H9 (cell line): ENCODE results near the gene RNF157. TPM values are rescaled to one million over a fixed set of nuclear protein-coding genes. Genes with fewer than 3 reads are reported as not detected.

Experiments
- DNase-seq: peaks from one replicate; pipeline ENCODE4 v3.0.0-alpha.2; 2017
- H2AFZ ChIP-seq: one replicate; pipeline ENCODE4 v1.6.1; 2013; ENCODE audit warnings: mild to moderate bottlenecking, low read length, control low read depth, moderate library complexity
- H2AK5ac ChIP-seq: 2 replicates; pipeline ENCODE4 v1.6.1; 2013; ENCODE audit warnings: low read length, control low read depth, mixed read lengths; ENCODE audit not compliant: insufficient read length
- H2BK120ac ChIP-seq: one replicate; pipeline ENCODE4 v1.6.1; 2013; ENCODE audit warnings: low read depth, mild to moderate bottlenecking, low read length, control low read depth, inconsistent platforms; ENCODE audit not compliant: poor library complexity, severe bottlenecking
- H2BK12ac ChIP-seq: 2 replicates; pipeline ENCODE4 v1.6.1; 2013; ENCODE audit warnings: low read length, control low read depth, mixed read lengths, low read depth; ENCODE audit not compliant: insufficient read length
- H2BK15ac ChIP-seq: 2 replicates; pipeline ENCODE4 v1.6.1; 2013; ENCODE audit warnings: low read depth, low read length, control low read depth
- H2BK20ac ChIP-seq: one replicate; pipeline ENCODE4 v1.6.1; 2013; ENCODE audit warnings: low read depth, mild to moderate bottlenecking, low read length, control low read depth, inconsistent platforms; ENCODE audit not compliant: poor library complexity, severe bottlenecking
- H2BK5ac ChIP-seq: 2 replicates; pipeline ENCODE4 v1.6.1; 2013; ENCODE audit warnings: low read length, control low read depth, mixed read lengths; ENCODE audit not compliant: insufficient read length
- H3K14ac ChIP-seq: 2 replicates; pipeline ENCODE4 v1.6.1; 2013; ENCODE audit warnings: low read length, control low read depth; ENCODE audit not compliant: insufficient read depth
- H3K18ac ChIP-seq: 2 replicates; pipeline ENCODE4 v1.6.1; 2013; ENCODE audit warnings: low read depth, mild to moderate bottlenecking, mixed read lengths, low read length, control low read depth; ENCODE audit not compliant: insufficient read length
- H3K23ac ChIP-seq: 2 replicates; pipeline ENCODE4 v1.6.1; 2013; ENCODE audit warnings: low read length, control low read depth, mixed read lengths, low read depth; ENCODE audit not compliant: insufficient read length
- H3K23me2 ChIP-seq: 2 replicates; pipeline ENCODE4 v1.6.1; 2013; ENCODE audit warnings: low read depth, mild to moderate bottlenecking, mixed read lengths, low read length, control low read depth; ENCODE audit not compliant: insufficient read length, poor library complexity, severe bottlenecking
- H3K27ac ChIP-seq: 2 replicates; pipeline ENCODE4 v1.5.1; 2013; ENCODE audit warnings: low read length, control low read depth, mixed read lengths, low read depth; ENCODE audit not compliant: insufficient read length
- H3K27me3 ChIP-seq: 2 replicates; pipeline ENCODE4 v1.6.1; 2013; ENCODE audit warnings: low read length, control low read depth, inconsistent platforms; ENCODE audit not compliant: insufficient read depth
- H3K4ac ChIP-seq: 2 replicates; pipeline ENCODE4 v1.6.1; 2013; ENCODE audit warnings: low read depth, mild to moderate bottlenecking, control low read depth, inconsistent platforms, low read length, moderate library complexity
- H3K4me1 ChIP-seq: 2 replicates; pipeline ENCODE4 v1.6.1; 2013; ENCODE audit warnings: low read length, control low read depth, inconsistent platforms; ENCODE audit not compliant: insufficient read depth
- H3K4me2 ChIP-seq: 2 replicates; pipeline ENCODE4 v1.6.1; 2013; ENCODE audit warnings: low read length, control low read depth, mixed read lengths; ENCODE audit not compliant: insufficient read length, insufficient read depth
- H3K56ac ChIP-seq: 2 replicates; pipeline ENCODE4 v1.6.1; 2013; ENCODE audit warnings: low read depth, mild to moderate bottlenecking, mixed read lengths, low read length, control low read depth; ENCODE audit not compliant: insufficient read length
- H3K79me1 ChIP-seq: 2 replicates; pipeline ENCODE4 v1.6.1; 2013; ENCODE audit warnings: low read depth, mild to moderate bottlenecking, moderate library complexity, low read length, control low read depth, inconsistent platforms; ENCODE audit not compliant: insufficient read depth, poor library complexity, severe bottlenecking
- H3K79me2 ChIP-seq: 2 replicates; pipeline ENCODE4 v1.6.1; 2013; ENCODE audit warnings: low read length, control low read depth, inconsistent platforms; ENCODE audit not compliant: insufficient read depth
- H3K9ac ChIP-seq: 2 replicates; pipeline ENCODE4 v1.6.1; 2013; ENCODE audit warnings: low read length, control low read depth, mixed read lengths; ENCODE audit not compliant: insufficient read length; ENCODE audit errors: extremely low read depth
- H3K9me3 ChIP-seq: one replicate; pipeline ENCODE4 v1.6.1; 2013; ENCODE audit warnings: low read depth, low read length, inconsistent platforms; ENCODE audit not compliant: control insufficient read depth
- H3T11ph ChIP-seq: one replicate; pipeline ENCODE4 v1.6.1; 2013; ENCODE audit warnings: mild to moderate bottlenecking, low read length, control low read depth, inconsistent platforms
- H4K20me1 ChIP-seq: one replicate; pipeline ENCODE4 v1.6.1; 2013; ENCODE audit not compliant: control insufficient read depth, insufficient read length, insufficient read depth
- H4K5ac ChIP-seq: 2 replicates; pipeline ENCODE4 v1.6.1; 2013; ENCODE audit warnings: low read depth, mild to moderate bottlenecking, mixed read lengths, low read length, control low read depth; ENCODE audit not compliant: insufficient read length
- H4K8ac ChIP-seq: replicated peaks from 2 replicates; pipeline ENCODE4 v1.6.1; 2013; ENCODE audit warnings: low read length, control low read depth, mixed read lengths, low read depth; ENCODE audit not compliant: insufficient read length
- H4K91ac ChIP-seq: 2 replicates; pipeline ENCODE4 v1.6.1; 2013; ENCODE audit warnings: low read depth, mild to moderate bottlenecking, moderate library complexity, mixed read lengths, low read length, control low read depth; ENCODE audit not compliant: insufficient read length
- H3K27ac Mint-ChIP-seq, 3 experiments: 2 replicates in 2 of 3; 3 replicates in 1 of 3; pipeline ENCODE4 v1.8.0; 2020 to 2021; ENCODE audit warnings: mixed read lengths in 3 of 3, mild to moderate bottlenecking in 1 of 3, moderate library complexity in 1 of 3
- H3K27me3 Mint-ChIP-seq: 2 replicates; pipeline ENCODE4 v1.8.0; 2021; ENCODE audit warnings: low read depth, mild to moderate bottlenecking, moderate library complexity, mixed read lengths
- H3K36me3 Mint-ChIP-seq, 3 experiments: 2 replicates in 2 of 3; 3 replicates in 1 of 3; pipeline ENCODE4 v1.8.0; 2020 to 2021; ENCODE audit warnings: low read depth in 3 of 3, mixed read lengths in 3 of 3; ENCODE audit not compliant: insufficient read depth in 1 of 3
- H3K4me1 Mint-ChIP-seq, 2 experiments: 2 replicates each; pipeline ENCODE4 v1.8.0; 2020; ENCODE audit warnings: mixed read lengths in 2 of 2
- H3K4me3 Mint-ChIP-seq, 2 experiments: 2 replicates in 1 of 2; 3 replicates in 1 of 2; pipeline ENCODE4 v1.8.0; 2020 to 2021; ENCODE audit warnings: mild to moderate bottlenecking in 2 of 2, mixed read lengths in 2 of 2, moderate library complexity in 1 of 2
- H3K9me3 Mint-ChIP-seq, 2 experiments: 2 replicates in 1 of 2; 3 replicates in 1 of 2; pipeline ENCODE4 v1.8.0; 2020; ENCODE audit warnings: mild to moderate bottlenecking in 2 of 2, mixed read lengths in 2 of 2, moderate library complexity in 1 of 2
- WGBS: extraction: QIAGEN DNeasy Blood & Tissue Kit; methylation state at CpG from one replicate; pipeline ENCODE4 v1.1.7; 2013; ENCODE audit warnings: missing lambda C conversion rate, low lambda C conversion rate, mixed read lengths; ENCODE audit not compliant: insufficient read length; ENCODE audit errors: extremely low coverage; 5-methylcytosine and 5-hydroxymethylcytosine counted together
- total RNA-seq: library from RNA; stranded (reverse); gene quantifications from 2 replicates; pipeline ENCODE4 v1.2.1, GENCODE V29; 2021
- TF ChIP-seq, protein P1 (sequence below): fragments of 200-600 bp; sonication (generic); conservative IDR thresholded peaks from 3 replicates; pipeline ENCODE4 v1.8.0; 2021; ENCODE audit warnings: antibody characterized with exemption, mild to moderate bottlenecking

RNF157 gene
- total RNA-seq, 1 experiment from 2014 or later = 9.9 TPM

GRCh38 chr17:76178124-76178523, 62.2 kb downstream of the RNF157 start:
- H3K79me2 ChIP-seq = no peaks in the 10 kb centered on the region
- DNase-seq = no peak
- H3K4me1 ChIP-seq = 0 out of 2 replicates have a peak, but pooled peaks cover 2% of the 10 kb centered on the region
- H3K9me3 ChIP-seq = no peaks in the 10 kb centered on the region
- Mint-ChIP-seq H3K27ac (no peak overlapping the region), H3K9me3 (no peaks in the 10 kb centered on the region), H3K4me3 (no peak overlapping the region; a peak in 1 of 5 replicates), H3K27me3 (no peaks in the 10 kb centered on the region), H3K36me3 (no peaks in the 10 kb centered on the region; a peak in 1 of 7 replicates), H3K4me1 (peaks cover 5 to 13% of the 10 kb centered on the region in 2 experiments)
- H3K14ac ChIP-seq = no peak overlapping the region
- H4K8ac ChIP-seq = no peak overlapping the region
- H3K56ac ChIP-seq = no peak overlapping the region
- H2BK120ac ChIP-seq = no peak overlapping the region
- H3K23ac ChIP-seq = no peak overlapping the region
- H3K4me2 ChIP-seq = no peak overlapping the region
- H2AFZ ChIP-seq = no peak overlapping the region
- WGBS = no CpG with 5 or more reads among the region's 10 CpGs
- H3K9ac ChIP-seq = no peak overlapping the region
- no peak overlapping the region for H2BK15ac ChIP-seq
- no peaks in the 10 kb centered on the region for H3K79me1 ChIP-seq
- no peak overlapping the region for H3K27ac ChIP-seq
- H3K18ac ChIP-seq = no peak overlapping the region
- no peak overlapping the region for H3K4ac ChIP-seq
- H2BK20ac ChIP-seq = no peak overlapping the region
- H3K27me3 ChIP-seq = no peaks in the 10 kb centered on the region
- no peak overlapping the region for H2BK12ac ChIP-seq
- no peak overlapping the region for H3T11ph ChIP-seq
- H4K91ac ChIP-seq = no peak overlapping the region
- no peak overlapping the region for H2BK5ac ChIP-seq
- no peak overlapping the region for H2AK5ac ChIP-seq
- no peak overlapping the region for H4K5ac ChIP-seq
- TF ChIP-seq, protein P1, sequence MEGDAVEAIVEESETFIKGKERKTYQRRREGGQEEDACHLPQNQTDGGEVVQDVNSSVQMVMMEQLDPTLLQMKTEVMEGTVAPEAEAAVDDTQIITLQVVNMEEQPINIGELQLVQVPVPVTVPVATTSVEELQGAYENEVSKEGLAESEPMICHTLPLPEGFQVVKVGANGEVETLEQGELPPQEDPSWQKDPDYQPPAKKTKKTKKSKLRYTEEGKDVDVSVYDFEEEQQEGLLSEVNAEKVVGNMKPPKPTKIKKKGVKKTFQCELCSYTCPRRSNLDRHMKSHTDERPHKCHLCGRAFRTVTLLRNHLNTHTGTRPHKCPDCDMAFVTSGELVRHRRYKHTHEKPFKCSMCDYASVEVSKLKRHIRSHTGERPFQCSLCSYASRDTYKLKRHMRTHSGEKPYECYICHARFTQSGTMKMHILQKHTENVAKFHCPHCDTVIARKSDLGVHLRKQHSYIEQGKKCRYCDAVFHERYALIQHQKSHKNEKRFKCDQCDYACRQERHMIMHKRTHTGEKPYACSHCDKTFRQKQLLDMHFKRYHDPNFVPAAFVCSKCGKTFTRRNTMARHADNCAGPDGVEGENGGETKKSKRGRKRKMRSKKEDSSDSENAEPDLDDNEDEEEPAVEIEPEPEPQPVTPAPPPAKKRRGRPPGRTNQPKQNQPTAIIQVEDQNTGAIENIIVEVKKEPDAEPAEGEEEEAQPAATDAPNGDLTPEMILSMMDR = no peak
- no peaks in the 10 kb centered on the region for H3K23me2 ChIP-seq
- H4K20me1 ChIP-seq = no peaks in the 10 kb centered on the region
